NK-92 (cell line): ENCODE data around the gene BMS1.
"Not testable (repeated sequence)": the region's sequence is repeated elsewhere in the genome, so short reads cannot be mapped to it uniquely, and the experiment has no call there.

Experiments used
- DNase-seq: peaks from one replicate; lab custom pipeline; 2025; ENCODE audit not compliant: unreplicated experiment; lab: John Stamatoyannopoulos, UW

The BMS1 gene

GRCh38 chr10:42866115-42866995 lies 83.8 kb downstream of the BMS1 start:
- DNase-seq = no peak

- no peak for DNase-seq
Measured at GRCh38 chr10:42867571-42867970, 85.0 kb downstream of the BMS1 start.

- DNase-seq = no peak
Measured at GRCh38 chr10:42868530-42868929, 85.9 kb downstream of the BMS1 start.

- DNase-seq = no peak
Measured at GRCh38 chr10:42869977-42870350, 87.4 kb downstream of the BMS1 start.

- not testable (repeated sequence) for DNase-seq
Measured at GRCh38 chr10:42871138-42871641, 88.6 kb downstream of the BMS1 start.

- no peak for DNase-seq
Measured at GRCh38 chr10:42871823-42872222, 89.2 kb downstream of the BMS1 start.

GRCh38 chr10:42872865-42873435 lies 90.4 kb downstream of the BMS1 start:
- no peak for DNase-seq

GRCh38 chr10:42874713-42875387 lies 92.3 kb downstream of the BMS1 start:
- DNase-seq = no peak

GRCh38 chr10:42875388-42875755 lies 92.8 kb downstream of the BMS1 start:
- no peak for DNase-seq

GRCh38 chr10:42875798-42876341 lies 93.3 kb downstream of the BMS1 start:
- no peak for DNase-seq

GRCh38 chr10:42876476-42876875 lies 93.9 kb downstream of the BMS1 start:
- DNase-seq = no peak

- no peak for DNase-seq
Measured at GRCh38 chr10:42876945-42877344, 94.3 kb downstream of the BMS1 start.

GRCh38 chr10:42877496-42878030 lies 95.0 kb downstream of the BMS1 start:
- no peak for DNase-seq

- no peak for DNase-seq
Measured at GRCh38 chr10:42878134-42878820, 95.7 kb downstream of the BMS1 start.

GRCh38 chr10:42878821-42879195 lies 96.2 kb downstream of the BMS1 start:
- no peak for DNase-seq

GRCh38 chr10:42879380-42880254 lies 97.0 kb downstream of the BMS1 start:
- DNase-seq = no peak

GRCh38 chr10:42880255-42880620 lies 97.6 kb downstream of the BMS1 start:
- DNase-seq = no peak

- no peak for DNase-seq
Measured at GRCh38 chr10:42882597-42882996, 100.0 kb downstream of the BMS1 start.
